GM21723 (cell line): ENCODE results near the gene PRSS1.
A peak's percentile ranks its signal among the peaks of the same experiment; 100 is the strongest.
"Not testable (repeated sequence)": the region's sequence is repeated elsewhere in the genome, so short reads cannot be mapped to it uniquely, and the experiment has no call there.

ENCODE experiments used
- ATAC-seq: cut with Tn5 transposase; IDR thresholded peaks from one replicate; pipeline ENCODE4 v1.9.1; 2021; ENCODE audit warnings: mild to moderate bottlenecking, moderate library complexity; ENCODE audit not compliant: unreplicated experiment

PRSS1 gene

DNA sequence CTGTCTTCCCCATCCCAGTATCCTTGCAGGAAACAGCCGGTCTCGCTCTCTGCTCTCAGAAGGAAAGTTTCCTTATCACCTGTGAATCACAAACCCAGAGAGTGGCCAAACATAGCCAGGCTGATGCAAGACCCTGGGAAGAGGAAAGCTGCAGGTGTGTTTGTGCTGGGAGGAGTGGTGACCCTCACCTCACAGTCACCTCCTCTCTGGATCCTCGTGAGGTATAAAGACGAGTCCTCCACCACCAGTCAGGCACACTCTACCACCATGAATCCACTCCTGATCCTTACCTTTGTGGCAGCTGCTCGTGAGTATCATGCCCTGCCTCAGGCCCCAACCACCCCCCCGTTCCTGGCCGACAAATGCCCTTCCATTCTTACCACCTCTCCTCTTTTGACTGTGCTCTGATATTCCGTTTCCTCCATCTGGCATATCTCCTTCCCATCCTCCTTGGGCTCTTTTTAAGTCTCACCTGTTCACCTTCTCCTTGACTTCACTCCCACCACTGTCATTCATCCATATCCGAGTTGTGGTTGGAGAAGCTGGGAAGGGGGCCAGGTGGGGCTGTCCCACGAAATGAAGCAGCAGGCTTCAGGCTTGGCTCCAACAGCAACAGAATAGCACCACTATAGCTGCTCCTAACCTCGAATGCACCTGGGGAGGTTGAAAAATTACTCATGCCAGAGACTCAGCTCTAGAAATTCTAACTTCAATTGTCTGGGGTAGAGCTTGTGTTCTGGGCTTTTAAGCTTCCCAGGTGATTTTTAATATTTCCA lies at the start of gene PRSS1:
Gene PRSS1, plus strand, starts transcription at position 255 of the 776 bp plus-strand sequence. Its CDS starts 13 bp downstream, at position 268.
- no peak for ATAC-seq

DNA sequence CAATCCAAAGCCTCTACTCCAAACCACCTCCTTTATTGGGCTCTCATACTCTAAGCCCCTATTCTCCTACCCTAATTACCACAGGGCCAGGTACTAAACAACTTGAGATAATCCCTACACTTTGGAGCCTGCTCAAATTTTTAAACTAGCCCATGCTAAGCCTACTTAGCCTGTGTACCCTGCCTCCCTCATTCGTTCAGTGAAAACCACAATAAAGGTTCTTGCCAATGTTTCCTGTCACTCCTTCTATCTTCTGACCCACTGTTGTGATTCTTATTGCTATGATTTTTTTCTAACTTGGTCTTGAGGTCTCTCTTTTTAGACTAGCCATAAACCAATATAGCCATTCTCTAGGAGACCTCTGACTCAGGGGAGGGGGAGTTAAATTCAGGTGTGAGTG lies 48.3 kb upstream of the PRSS1 start:
- ATAC-seq: not testable (repeated sequence)

DNA sequence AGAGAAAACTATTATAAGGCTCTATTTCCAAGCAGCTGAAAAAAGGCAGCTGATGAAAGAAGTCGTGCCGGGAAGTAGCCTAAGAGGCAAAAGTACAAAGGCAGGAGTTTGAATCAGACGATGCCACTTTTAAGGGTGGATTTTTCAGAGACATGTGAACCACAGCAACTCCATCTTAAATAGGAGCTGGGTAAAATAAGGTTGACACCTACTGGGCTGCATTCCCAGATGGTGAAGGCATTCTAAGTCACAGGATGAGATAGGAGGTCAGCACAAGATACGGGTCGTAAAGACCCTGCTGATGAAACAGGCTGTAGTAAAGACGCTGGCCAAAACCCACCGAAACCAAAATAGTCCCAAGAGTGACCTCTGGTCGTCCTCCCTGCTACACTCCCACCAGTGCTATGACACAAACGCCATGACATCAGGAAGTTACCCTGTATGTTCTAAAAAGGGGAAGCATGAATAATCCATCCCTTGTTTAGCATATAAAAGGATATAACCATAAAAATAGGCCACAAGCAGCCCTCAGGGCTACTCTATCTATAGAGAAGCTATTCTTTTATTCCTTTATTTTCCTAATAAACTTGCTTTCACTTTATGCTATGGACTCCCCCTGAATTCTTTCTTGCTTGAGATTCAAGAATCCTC lies 45.5 kb upstream of the PRSS1 start:
- ATAC-seq: no peak

DNA sequence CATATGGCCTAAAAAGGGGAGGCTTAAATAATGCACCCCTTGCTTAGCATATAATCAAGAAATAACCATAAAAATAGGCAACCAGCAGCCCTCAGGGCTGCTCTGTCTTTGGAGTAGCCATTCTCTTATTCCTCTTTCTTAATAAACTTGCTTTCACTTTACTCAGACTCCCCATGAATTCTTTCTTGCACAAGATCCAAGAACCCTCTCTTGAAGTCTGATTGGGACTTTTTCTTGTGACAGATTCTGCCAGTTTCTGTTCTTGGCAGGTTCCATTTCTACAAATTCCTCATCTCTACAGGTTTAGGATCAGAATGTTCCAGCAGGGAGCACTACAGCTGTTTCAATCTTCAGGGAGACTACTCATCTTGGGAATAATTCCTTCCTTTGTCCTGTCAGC lies 40.5 kb upstream of the PRSS1 start:
- not testable (repeated sequence) for ATAC-seq

DNA sequence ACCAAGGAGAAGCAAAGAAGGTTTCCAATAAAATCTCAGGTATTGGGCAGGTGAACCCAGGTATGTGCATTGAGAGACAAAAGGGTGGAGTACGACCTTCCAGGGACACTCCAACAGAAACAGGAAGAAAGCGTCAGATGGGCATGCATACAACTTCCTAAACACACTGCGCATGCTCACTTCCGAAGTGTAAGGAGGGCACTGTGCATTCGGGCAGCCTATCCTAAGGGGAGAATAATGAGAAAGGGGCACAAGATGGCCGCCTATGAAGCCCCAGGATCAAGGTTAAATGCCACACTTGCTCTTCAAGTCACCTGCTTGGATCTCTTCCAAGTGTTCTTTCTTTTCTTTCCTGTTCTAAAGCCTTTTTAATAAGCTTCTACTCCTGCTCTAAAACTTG lies 39.4 kb upstream of the PRSS1 start:
- no peak for ATAC-seq

DNA sequence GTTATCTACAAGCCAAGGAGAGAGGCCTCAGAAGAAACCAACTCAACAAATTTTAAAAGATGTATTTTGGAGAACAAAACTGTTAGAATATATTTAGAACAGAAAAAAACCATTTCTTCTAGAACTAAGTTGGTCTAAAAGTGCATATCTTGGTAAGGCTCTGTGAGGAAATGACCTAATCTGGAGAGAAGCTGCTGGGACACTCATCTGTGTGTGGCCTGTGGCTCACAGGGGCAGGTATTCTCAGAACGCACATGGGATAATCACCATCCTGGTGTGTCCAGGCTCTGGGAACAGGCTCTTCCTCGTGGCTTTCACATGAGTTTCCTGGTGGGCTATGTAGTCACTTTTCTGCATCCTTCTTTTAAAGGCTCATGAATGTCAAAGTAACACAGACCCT lies 38.1 kb upstream of the PRSS1 start:
- ATAC-seq: no peak

DNA sequence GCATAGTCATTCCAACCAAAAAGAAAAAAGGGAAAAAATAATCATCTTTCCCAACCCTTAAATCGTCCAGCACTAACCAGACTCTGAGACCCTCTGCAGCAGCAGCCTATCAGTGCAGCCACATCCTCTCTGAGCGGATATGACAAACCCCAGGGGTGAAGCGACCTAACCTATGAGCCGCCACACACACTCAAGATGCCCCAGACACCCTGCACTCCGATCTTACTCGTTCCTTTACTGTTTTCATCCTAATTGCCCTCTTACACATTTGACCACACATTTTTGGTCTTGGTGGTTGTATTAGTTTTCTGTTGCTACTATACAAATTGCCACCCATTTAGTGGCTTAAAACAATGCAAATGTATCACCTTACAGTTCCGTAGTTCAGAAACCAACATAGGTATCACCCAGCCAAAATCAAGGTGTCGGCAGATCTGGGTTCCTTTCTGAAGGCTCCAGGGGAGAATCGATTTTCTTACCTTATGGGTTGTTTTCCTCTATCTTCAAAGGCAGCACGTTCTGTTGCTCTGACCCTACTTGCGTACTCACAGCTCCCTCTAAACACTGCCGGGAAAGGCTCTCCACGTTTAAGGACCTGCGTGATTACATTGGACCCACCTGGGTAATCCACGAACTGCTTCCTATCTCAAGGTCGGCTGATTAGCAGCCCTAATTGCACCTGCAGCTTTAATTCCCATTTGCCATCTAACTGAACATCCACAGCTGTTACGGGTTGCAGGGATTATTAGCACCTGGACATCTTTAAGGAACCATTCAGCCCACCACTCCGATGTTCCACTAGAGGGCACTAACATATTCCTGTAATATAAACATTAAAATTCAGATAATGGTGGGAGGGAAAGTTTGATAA lies 37.3 kb upstream of the PRSS1 start:
- ATAC-seq: no peak

DNA sequence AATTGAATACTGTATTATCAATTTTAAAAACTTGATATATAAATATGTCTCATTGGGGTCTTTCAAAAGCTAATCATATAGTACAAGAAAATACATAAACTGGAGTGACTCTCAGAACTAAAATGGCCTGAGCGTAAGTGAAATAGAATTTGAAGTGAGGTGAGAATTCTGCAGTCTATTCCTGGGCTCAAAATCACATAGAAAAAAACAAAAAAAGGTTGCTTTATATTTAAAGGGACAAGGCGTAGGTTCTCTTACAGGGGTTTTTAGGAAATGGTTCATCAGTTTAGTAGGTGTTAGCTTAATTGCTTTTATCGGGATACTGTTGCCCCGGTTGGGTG lies 36.7 kb upstream of the PRSS1 start:
- no peak for ATAC-seq

DNA sequence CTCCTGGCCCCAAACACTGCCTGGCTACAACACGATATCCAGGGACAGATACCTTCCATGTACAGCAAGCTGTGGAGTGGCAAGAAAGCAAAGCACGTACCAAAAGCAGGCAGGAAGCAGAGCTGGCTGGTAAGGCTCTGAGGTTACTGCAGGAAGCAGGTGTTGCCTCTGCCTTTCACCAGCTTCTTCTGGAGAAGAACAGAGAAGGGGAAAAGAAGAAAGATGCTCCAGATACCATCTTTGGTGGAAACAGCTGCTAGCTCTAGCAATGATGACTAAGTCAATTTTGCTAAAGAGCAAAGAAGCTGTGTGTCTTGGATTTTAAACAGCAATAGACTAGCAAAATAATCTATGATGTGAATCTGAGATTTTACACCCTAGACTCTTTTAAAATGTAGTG lies 34.9 kb upstream of the PRSS1 start:
- no peak for ATAC-seq

DNA sequence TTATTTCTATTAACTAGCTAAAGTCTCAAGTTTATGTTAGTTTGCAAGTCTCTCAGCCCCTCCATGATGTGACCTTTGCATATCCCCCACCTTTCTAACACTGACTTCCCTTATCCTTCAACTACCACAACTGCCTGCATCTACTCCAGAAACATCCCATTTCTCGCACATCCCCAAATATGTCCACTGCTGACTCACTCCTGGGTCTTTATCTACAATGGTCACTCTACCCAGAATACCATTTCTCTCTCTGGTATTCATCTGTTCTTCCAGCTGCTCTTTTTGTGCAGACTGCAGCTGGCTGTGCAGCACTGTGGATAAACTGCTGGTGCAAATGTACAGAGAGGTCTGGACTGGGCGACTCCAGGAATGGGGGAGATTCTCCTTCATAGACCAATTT lies 32.7 kb upstream of the PRSS1 start:
- no peak for ATAC-seq

DNA sequence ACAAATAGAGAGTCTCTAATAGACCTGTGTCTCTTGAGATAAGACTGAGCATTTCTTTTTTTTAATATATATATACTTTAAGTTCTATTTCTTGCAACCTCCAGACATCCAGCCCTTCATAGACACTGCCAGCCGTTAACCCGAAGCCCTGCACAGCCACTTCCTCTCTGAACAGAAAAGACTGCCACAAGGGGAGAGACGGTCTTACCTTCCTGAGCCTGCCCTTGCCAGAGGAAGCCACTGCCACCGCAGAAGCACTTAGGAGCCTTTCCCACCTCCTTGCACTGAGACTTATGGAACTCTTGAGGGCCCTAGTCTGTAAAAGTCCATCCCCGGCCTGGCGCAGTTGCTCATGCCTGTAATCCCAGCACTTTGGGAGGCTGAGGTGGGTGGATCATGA lies 31.8 kb upstream of the PRSS1 start:
- ATAC-seq: no peak

DNA sequence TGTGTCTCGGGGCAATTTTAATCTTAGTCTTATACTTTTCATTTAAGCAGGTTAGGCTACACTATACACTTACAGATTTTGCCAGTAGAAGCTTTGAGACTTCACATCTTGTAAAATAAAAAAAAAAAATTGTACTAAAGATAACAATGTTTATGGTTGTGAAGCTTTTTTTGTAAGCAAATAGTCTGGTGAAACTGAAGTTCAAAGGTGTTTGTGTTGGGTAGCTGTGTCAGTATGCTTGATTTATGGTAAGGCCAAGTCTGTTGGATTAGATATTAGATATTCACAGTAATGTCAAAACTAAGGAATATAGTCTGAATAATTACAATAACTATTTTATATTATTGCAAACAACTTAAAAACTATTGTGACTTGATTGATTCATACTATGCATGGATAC lies 31.0 kb upstream of the PRSS1 start:
- no peak for ATAC-seq

DNA sequence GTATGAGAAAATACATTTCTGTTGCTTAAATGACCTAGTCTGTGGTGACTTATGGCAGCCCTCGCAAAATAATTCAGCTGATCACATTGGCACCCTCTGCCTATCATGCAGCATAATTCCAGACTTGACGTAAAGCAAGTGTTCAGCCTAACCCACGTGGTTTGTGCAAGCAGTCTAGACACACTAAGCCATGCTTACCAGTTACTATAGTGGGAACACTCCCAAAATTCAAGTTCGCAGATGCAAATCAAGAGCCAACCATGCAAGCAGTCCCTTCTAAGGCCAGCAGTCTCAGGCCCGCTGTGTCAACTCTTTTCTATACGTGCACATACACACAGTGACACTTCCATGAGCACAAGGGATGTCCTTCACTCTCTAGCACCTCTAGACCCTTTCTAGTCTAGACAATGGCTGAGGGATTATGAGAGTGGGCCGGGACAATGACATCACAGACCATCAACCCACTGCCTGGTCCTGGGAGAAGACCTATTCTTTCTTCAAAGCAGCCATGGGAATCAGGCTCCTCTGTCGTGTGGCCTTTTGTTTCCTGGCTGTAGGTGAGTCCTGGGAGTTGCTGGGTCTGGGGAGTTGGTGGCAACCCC lies 29.0 kb upstream of the PRSS1 start:
- ATAC-seq: no peak

DNA sequence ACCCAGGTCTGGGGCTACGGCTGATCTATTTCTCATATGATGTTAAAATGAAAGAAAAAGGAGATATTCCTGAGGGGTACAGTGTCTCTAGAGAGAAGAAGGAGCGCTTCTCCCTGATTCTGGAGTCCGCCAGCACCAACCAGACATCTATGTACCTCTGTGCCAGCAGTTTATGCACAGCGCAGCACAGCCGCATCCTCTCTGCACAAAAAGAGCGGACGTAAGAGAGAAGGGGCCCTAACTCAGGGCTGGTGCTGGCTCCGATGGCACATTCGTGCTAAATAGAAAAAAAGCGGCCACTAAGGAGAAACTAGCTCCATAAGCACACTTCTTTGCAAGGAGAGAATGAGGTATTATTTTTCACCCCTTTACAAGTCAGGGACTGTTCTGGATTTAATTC lies 28.3 kb upstream of the PRSS1 start:
- no peak for ATAC-seq

DNA sequence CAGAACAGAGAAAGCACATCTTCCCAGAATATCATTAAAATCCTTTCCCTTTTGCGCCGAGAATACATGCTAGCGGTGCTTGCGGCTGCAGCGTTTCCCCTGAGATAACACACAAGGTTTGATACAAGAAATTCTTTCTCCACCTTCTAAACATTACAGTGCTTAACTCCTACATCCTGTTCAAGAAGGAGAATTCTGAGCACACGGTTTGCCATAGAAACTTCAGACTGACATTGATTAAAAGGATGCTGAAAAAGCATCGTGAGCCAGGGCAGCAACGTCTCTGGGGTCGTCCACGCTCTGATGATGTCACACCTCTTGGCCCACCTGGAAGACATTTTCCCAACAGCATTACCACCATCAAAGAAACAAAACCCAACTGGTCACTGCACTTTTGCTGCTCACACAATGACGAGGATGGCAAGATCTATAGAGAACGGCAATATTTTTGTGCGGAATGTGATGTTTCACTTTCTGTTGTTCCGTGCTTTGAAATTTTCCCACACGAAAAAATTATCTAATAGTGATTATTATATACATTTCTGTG lies 27.0 kb upstream of the PRSS1 start:
- ATAC-seq: no peak

DNA sequence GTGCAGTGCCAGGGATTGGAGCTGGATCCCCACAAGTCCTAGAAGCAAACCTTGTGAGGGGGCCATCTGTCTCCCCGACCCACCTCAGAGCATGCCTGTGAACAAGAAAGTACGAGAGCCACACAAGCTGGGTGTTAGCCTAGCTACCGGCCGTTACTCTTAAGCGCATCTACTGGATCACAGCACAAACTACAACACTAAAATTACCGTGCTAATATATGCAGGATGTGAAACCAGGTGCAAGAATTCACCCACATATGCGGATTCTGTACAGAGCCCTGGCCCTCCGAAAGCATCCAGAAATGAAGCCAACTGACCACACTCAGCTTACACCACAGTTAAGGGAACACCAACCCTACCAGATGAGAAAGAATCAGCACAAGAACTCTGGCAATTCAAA lies 16.0 kb upstream of the PRSS1 start:
- ATAC-seq: peak; percentile 90

DNA sequence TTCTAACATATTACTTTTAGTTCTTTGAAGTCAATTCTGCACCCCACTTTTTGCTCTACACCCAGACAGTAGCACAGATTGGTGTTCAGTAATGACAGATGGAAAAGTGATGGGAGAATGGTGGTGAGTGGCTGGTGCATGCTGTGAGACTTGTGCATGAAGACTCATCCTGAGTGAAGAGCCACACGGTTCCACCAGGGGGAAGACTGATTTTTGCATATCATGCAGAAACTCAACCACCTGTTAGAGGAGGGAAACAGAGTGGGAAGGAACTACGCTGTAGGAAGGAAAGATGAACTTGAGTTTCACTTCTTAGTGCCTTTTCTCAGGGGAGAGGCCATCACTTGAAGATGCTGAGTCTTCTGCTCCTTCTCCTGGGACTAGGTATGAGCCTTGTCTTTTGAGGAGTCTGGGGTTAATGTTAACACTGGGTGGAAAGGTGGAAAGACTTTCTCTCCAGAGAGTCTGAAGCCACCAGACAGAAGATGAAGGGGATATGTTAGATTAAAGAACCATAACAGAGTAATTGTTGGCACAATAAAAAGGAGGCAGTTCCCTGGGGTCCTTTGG lies 9.3 kb upstream of the PRSS1 start:
- ATAC-seq: peak; percentile 96

DNA sequence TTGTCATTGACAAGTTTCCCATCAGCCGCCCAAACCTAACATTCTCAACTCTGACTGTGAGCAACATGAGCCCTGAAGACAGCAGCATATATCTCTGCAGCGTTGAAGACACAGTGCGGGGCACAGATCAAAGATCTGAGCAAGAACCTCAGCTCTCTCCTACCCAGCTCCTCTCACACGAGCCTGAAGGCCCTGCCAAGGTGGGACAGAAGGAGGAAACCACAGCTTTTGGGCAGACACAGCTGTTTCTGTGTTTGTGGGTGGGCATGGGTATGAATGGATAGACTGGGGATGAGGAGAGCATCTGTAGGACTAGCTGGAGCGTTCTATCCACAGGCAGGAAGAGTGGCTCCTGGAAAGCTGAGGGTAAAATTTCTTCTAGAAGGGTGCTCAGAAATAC lies 8.5 kb upstream of the PRSS1 start:
- no peak for ATAC-seq

DNA sequence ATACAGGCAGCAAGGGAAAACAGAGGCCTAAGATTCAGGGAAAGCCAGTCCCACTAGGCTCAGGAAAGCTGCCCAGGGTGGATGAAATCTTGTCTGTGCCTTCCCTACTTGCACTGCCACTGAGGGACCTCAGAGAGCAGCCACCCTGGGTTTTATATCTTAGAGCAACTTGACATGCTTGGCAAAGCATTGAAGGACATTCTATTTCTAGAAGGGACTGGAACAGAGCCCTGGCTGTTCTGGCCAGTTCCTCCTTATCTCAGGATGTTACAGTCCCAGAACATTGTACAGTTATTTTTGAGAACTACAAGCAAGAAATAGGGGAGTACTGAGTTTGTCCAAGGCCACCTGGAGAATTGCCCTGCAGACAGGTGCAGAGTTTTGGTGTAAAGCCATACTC lies 7.3 kb upstream of the PRSS1 start:
- ATAC-seq: not testable (repeated sequence)

DNA sequence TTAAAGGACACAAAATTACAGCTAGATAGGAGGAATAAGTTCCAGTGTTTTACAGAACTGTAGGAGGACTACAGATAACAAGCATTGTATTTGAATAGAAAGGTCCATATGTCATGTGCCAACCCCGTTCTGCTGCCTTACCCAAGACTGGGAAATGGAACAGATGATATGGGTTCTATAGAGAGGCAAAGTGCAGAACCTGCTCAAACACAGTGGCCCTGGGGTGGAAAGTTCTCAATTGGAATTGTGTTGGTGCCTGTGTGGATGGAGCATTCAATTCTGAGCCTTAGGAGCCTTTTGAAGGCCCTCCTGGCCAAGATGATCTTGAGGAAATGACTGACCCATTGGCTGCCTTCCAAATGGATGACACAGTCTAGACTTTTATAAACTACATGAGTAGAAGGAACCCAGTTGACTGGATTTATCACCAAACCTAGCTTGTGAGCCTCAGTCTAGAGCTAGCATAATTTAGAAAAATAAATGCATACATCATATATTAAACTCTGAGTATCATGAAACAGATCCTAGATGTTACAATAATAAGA lies 4.1 kb upstream of the PRSS1 start:
- no peak for ATAC-seq
